Measurements from ENCODE around the gene ZDHHC20. TPM values are rescaled to one million over a fixed set of nuclear protein-coding genes. Genes with fewer than 3 reads are reported as not detected.

ZDHHC20 gene
- total and polyA plus RNA-seq, 2 donors from 2014 or later: 7.2 to 36.1 TPM

DNA sequence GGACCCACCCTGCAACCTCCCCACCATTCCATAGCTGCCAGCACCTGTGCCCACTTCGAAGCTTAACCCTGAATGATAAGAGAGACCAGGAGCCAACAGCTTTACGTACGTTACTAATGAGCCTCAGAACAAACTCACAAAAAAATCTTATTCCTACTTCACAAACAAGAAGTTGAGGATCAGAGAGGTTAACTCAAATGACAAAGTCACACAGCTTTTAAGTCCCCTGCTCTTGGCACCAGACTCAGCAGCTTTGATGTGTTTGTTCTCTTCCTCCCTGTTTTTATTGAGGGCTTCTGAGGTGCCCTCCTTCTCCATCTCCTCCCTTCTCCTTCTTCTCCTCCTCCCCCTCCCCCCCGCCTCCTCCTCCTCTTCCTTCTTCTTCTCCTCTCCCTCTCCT, 115.4 kb downstream of the ZDHHC20 start:
- Histone ChIP-seq H3K36me3 (ENCODE audit: control insufficient read depth in 2 of 3, insufficient read depth in 3 of 3, low read length in 3 of 3) (no peaks in the 10 kb centered on the region), H3K27me3 (ENCODE audit: control insufficient read depth, insufficient read depth, low read length) (no peaks in the 10 kb centered on the region), H3K9ac (ENCODE audit: low read length in 3 of 3) (no peak overlapping the region), H3K9me3 (ENCODE audit: control insufficient read depth in 2 of 3, insufficient read depth in 1 of 3, low read length in 3 of 3) (no peaks in the 10 kb centered on the region), H3K27ac (ENCODE audit: low read depth in 2 of 2, low read length in 2 of 2) (no peak overlapping the region), H3K4me3 (ENCODE audit: low read length in 3 of 3) (no peak overlapping the region), H3K4me1 (ENCODE audit: control insufficient read depth in 2 of 3, insufficient read depth in 2 of 3, low read depth in 1 of 3, low read length in 3 of 3) (no peaks in the 10 kb centered on the region)
- no peak for DNase-seq
- TF ChIP-seq CTCF (IDR thresholded peaks at IDR 0.05; ENCODE audit: borderline replicate concordance, extremely low read depth, insufficient read depth): no peak
- FAIRE-seq: no peak
- intact Hi-C loops (cut with DNase I): no loop called here

- DNase-seq (no peak), FAIRE-seq (no peak)
- intact Hi-C loops (cut with DNase I): no loop called here
- H3K4me3 ChIP-seq (ENCODE audit: low read length in 3 of 3): no peak overlapping the region
- H3K9me3 ChIP-seq (ENCODE audit: control insufficient read depth in 2 of 3, insufficient read depth in 1 of 3, low read length in 3 of 3): no peaks in the 10 kb centered on the region
- no peak overlapping the region for H3K27ac ChIP-seq (ENCODE audit: low read depth in 2 of 2, low read length in 2 of 2)
- no peak overlapping the region for H3K9ac ChIP-seq (ENCODE audit: low read length in 3 of 3)
- no peaks in the 10 kb centered on the region for H3K36me3 ChIP-seq (ENCODE audit: control insufficient read depth in 2 of 3, insufficient read depth in 3 of 3, low read length in 3 of 3)
- TF ChIP-seq CTCF (IDR thresholded peaks at IDR 0.05; ENCODE audit: borderline replicate concordance, extremely low read depth, insufficient read depth): no peak
- no peaks in the 10 kb centered on the region for H3K27me3 ChIP-seq (ENCODE audit: control insufficient read depth, insufficient read depth, low read length)
- no peaks in the 10 kb centered on the region for H3K4me1 ChIP-seq (ENCODE audit: control insufficient read depth in 2 of 3, insufficient read depth in 2 of 3, low read depth in 1 of 3, low read length in 3 of 3)
These were observed 116.2 kb downstream of the ZDHHC20 start for GRCh38 chr13:21342699-21343442.

DNA sequence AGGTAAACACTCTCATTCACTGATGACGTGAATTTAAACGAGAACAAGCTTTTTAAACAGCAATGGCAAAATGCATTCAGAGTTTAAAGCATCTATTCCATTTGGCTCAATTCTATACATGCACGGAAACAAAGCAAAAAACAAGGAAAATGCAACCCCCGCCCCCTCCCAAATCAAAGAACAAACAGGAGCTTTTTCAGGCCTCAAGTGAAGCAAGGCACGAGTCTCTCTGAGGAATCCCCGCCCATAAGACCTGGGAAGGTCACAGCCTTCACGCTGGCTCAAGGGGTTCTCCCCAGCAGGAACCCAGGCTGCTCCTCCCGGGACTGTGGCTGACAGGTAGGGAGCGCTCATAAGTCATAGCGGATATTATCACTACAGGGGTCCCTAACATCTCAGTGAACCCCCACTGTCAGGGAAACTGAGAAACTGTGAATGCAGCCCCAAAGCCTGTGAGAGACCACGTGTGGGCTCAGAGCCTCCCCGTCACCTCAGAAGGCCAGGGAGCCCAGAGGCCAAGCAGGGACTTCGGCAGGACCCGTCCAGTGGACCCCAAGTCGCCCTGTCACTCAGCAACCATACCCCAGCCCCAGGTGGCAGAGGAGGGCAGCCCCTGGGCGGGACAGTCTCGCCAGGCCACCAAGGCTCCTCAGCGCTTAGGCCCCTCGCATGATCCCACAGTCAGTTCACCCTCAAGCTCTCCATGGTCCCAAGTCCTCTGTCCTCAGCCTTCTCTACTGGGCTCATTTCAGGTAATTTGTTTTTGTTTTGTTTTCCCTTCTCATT, 117.3 kb downstream of the ZDHHC20 start:
- no peak for TF ChIP-seq CTCF (IDR thresholded peaks at IDR 0.05; ENCODE audit: borderline replicate concordance, extremely low read depth, insufficient read depth)
- Histone ChIP-seq H3K4me1 (ENCODE audit: control insufficient read depth in 2 of 3, insufficient read depth in 2 of 3, low read depth in 1 of 3, low read length in 3 of 3) (no peaks in the 10 kb centered on the region), H3K27me3 (ENCODE audit: control insufficient read depth, insufficient read depth, low read length) (no peaks in the 10 kb centered on the region), H3K27ac (ENCODE audit: low read depth in 2 of 2, low read length in 2 of 2) (no peak overlapping the region), H3K36me3 (ENCODE audit: control insufficient read depth in 2 of 3, insufficient read depth in 3 of 3, low read length in 3 of 3) (no peaks in the 10 kb centered on the region), H3K9me3 (ENCODE audit: control insufficient read depth in 2 of 3, insufficient read depth in 1 of 3, low read length in 3 of 3) (no peaks in the 10 kb centered on the region), H3K4me3 (ENCODE audit: low read length in 3 of 3) (no peak overlapping the region), H3K9ac (ENCODE audit: low read length in 3 of 3) (no peak overlapping the region)
- intact Hi-C loops (cut with DNase I): no loop called here
- DNase-seq (no peak), FAIRE-seq (no peak)
